Neural progenitor cell (in vitro differentiated cells): Measurements from ENCODE around the gene PCSK5. TPM values are rescaled to one million over a fixed set of nuclear protein-coding genes. Genes with fewer than 3 reads are reported as not detected.

ENCODE experiments used
- DNase-seq: peaks from one replicate; pipeline ENCODE4 v3.0.0-alpha.2; 2016; ENCODE audit warnings: low spot score
- H2AFZ ChIP-seq: fragments of 200-600 bp; sonication (generic); replicated peaks from 2 replicates; pipeline ENCODE4 v1.6.1; 2016; ENCODE audit warnings: antibody characterized with exemption
- H3F3A ChIP-seq: fragments of 200-600 bp; sonication (generic); 2 replicates; pipeline ENCODE4 v1.6.1; 2016; ENCODE audit warnings: antibody characterized with exemption, low read depth
- H3K27ac ChIP-seq: fragments of 200-600 bp; sonication (generic); 2 replicates; pipeline ENCODE4 v1.5.1; 2016; ENCODE audit warnings: mild to moderate bottlenecking
- H3K27me3 ChIP-seq: fragments of 200-600 bp; sonication (generic); 2 replicates; pipeline ENCODE4 v1.6.1; 2016; ENCODE audit warnings: mild to moderate bottlenecking, moderate library complexity
- H3K36me3 ChIP-seq: fragments of 200-600 bp; sonication (generic); 2 replicates; pipeline ENCODE4 v1.5.1; 2016
- H3K4me1 ChIP-seq: fragments of 200-600 bp; sonication (generic); 2 replicates; pipeline ENCODE4 v1.6.1; 2016; ENCODE audit warnings: mixed run types
- H3K4me2 ChIP-seq: fragments of 200-600 bp; sonication (generic); 2 replicates; pipeline ENCODE4 v1.6.1; 2016
- H3K4me3 ChIP-seq: fragments of 200-600 bp; sonication (generic); 2 replicates; pipeline ENCODE4 v1.5.1; 2016
- H3K79me2 ChIP-seq: fragments of 200-600 bp; sonication (generic); 2 replicates; pipeline ENCODE4 v1.6.1; 2016; ENCODE audit warnings: low read depth
- H3K9ac ChIP-seq: fragments of 200-600 bp; sonication (generic); 2 replicates; pipeline ENCODE4 v1.6.1; 2016
- H3K9me3 ChIP-seq: fragments of 200-600 bp; sonication (generic); 2 replicates; pipeline ENCODE4 v1.5.1; 2016; ENCODE audit warnings: low read depth
- H4K20me1 ChIP-seq: fragments of 200-600 bp; sonication (generic); 2 replicates; pipeline ENCODE4 v1.6.1; 2016; ENCODE audit warnings: low read depth
- H3K27ac Mint-ChIP-seq: 3 replicates; pipeline ENCODE4 v1.8.0; 2021; ENCODE audit warnings: mixed read lengths
- H3K27me3 Mint-ChIP-seq: 2 replicates; pipeline ENCODE4 v1.8.0; 2022; ENCODE audit warnings: low read depth, mild to moderate bottlenecking, inconsistent platforms, moderate library complexity, mixed read lengths; ENCODE audit not compliant: insufficient read depth
- H3K36me3 Mint-ChIP-seq: 3 replicates; pipeline ENCODE4 v1.8.0; 2021; ENCODE audit warnings: mixed read lengths
- H3K4me1 Mint-ChIP-seq: 3 replicates; pipeline ENCODE4 v1.8.0; 2021; ENCODE audit warnings: mixed read lengths
- H3K4me3 Mint-ChIP-seq: 3 replicates; pipeline ENCODE4 v1.8.0; 2021; ENCODE audit warnings: mild to moderate bottlenecking, moderate library complexity, mixed read lengths
- H3K9me3 Mint-ChIP-seq: 3 replicates; pipeline ENCODE4 v1.8.0; 2020; ENCODE audit warnings: mixed read lengths
- CTCF ChIP-seq: fragments of 200-600 bp; sonication (generic); IDR thresholded peaks from 2 replicates; pipeline ENCODE4 v1.5.1; 2017; ENCODE audit warnings: antibody characterized with exemption, mild to moderate bottlenecking
- EZH2 ChIP-seq: fragments of 200-600 bp; sonication (generic); IDR thresholded peaks from 2 replicates; pipeline ENCODE4 v1.6.1; 2017; ENCODE audit warnings: antibody characterized with exemption, mild to moderate bottlenecking, moderate library complexity
- EZH2phosphoT487 ChIP-seq: fragments of 200-600 bp; sonication (generic); IDR thresholded peaks from 2 replicates; pipeline ENCODE4 v1.6.1; 2017; ENCODE audit warnings: antibody characterized with exemption
- total RNA-seq: library from RNA; depleted of rRNA; stranded (reverse); fragments of >200 nt; gene quantifications from 2 replicates; pipeline ENCODE4 v1.2.3, GENCODE V29; 2015; ENCODE audit warnings: low replicate concordance

Gene PCSK5
- total RNA-seq, 1 donor from 2014 or later: 23.4 TPM

DNA sequence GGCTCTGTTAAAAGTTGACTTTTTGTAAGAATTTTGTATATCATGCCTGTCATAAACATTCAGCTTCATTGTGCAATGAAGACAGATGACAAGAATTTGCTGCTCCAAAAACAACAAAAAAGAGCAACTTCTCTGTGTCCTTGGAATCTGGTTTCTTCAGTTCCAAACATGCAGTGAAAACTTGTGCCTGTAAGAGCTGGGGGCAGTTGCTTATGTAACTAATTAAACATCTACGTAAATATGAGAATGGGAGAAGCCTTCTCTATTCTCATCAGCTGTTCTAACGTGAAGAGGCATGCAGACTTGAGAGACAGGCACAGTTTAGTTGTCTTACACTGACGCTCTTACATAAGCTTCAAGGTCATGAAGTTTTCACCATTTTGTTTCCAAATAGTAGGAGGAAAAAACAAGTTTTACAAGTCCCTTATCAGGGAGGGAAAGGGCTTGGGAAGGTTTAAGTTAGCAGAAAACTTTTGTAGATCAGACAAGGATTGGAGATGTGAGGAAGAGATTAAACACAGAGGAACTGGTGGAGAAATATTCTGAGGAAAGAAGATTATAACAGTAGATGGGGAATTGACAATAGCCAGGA is 333.4 kb downstream of the PCSK5 start:
- Mint-ChIP-seq H3K36me3 (no peaks in the 10 kb centered on the region), H3K9me3 (no peaks in the 10 kb centered on the region), H3K4me1 (peaks cover 10% of the 10 kb centered on the region), H3K4me3 (no peak overlapping the region), H3K27ac (no peak overlapping the region), H3K27me3 (no peaks in the 10 kb centered on the region)
- Histone ChIP-seq H3K9ac (no peak overlapping the region), H3K4me3 (no peak overlapping the region), H4K20me1 (no peaks in the 10 kb centered on the region), H3F3A (peaks cover 8% of the 10 kb centered on the region), H3K9me3 (no peaks in the 10 kb centered on the region), H3K36me3 (no peaks in the 10 kb centered on the region), H3K4me2 (no peak overlapping the region), H3K4me1 (peaks cover 9% of the 10 kb centered on the region), H2AFZ (no peak overlapping the region), H3K79me2 (no peaks in the 10 kb centered on the region), H3K27me3 (no peaks in the 10 kb centered on the region), H3K27ac (no peak overlapping the region)
- TF ChIP-seq CTCF (no peak), EZH2 (no peak), EZH2phosphoT487 (no peak)
- no peak for DNase-seq

DNA sequence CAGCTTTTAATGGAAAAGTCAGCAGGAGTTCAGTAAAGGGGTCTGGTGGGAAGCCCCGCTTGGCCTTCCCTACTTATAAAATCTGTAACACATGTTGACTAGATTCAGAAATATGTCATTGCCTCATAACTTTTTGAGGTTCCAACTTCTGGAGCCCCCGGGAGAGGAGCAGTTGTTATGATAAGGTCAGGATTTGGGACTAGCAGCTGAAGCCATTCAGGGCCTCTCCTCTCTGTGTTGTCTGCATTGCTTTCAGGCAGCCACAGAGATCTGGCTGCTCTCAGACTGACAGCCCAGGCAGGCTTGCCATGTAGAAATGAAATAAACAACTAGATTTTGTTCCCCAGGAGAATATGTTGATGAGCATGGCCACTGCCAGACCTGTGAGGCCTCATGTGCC is 336.7 kb downstream of the PCSK5 start:
- no peak overlapping the region for H3K27ac Mint-ChIP-seq
- no peaks in the 10 kb centered on the region for H3K4me1 Mint-ChIP-seq
- no peak overlapping the region for H3K27ac ChIP-seq
- H3K9ac ChIP-seq: no peak overlapping the region
- no peaks in the 10 kb centered on the region for H3K36me3 Mint-ChIP-seq
- H3K27me3 ChIP-seq: no peaks in the 10 kb centered on the region
- H3K4me2 ChIP-seq: no peak overlapping the region
- H2AFZ ChIP-seq: no peak overlapping the region
- no peaks in the 10 kb centered on the region for H4K20me1 ChIP-seq
- H3K4me3 ChIP-seq: no peak overlapping the region
- TF ChIP-seq EZH2 (no peak), EZH2phosphoT487 (no peak), CTCF (no peak)
- H3K9me3 ChIP-seq: no peaks in the 10 kb centered on the region
- H3K4me3 Mint-ChIP-seq: no peak overlapping the region
- no peaks in the 10 kb centered on the region for H3K79me2 ChIP-seq
- no peaks in the 10 kb centered on the region for H3K9me3 Mint-ChIP-seq
- no peaks in the 10 kb centered on the region for H3K4me1 ChIP-seq
- no peaks in the 10 kb centered on the region for H3K36me3 ChIP-seq
- no peak for DNase-seq
- H3F3A ChIP-seq: no peaks in the 10 kb centered on the region
- H3K27me3 Mint-ChIP-seq: no peaks in the 10 kb centered on the region

DNA sequence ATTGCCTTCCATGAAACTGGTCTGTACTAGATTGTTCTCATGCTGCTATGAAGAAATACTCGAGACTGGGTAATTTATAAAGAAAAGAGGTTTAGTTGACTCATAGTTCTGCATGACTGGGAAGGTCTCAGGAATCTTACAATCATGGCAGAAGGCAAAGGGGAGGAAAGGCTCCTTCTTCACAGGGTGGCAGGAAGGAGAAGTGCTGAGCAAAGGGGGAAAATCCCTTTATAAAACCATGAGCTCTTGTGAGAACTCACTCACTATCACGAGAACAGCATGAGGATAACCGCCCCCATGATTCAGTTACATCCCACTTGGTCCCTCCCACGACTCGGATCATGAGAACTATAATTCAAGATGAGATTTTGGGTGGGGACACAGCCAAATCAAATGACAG is 340.5 kb downstream of the PCSK5 start:
- no peak for DNase-seq
- Histone ChIP-seq H4K20me1 (no peaks in the 10 kb centered on the region), H3K4me2 (no peak overlapping the region), H3K27ac (no peak overlapping the region), H3K36me3 (no peaks in the 10 kb centered on the region), H3K9ac (no peak overlapping the region), H3K79me2 (no peaks in the 10 kb centered on the region), H3F3A (no peaks in the 10 kb centered on the region), H2AFZ (no peak overlapping the region), H3K4me1 (no peaks in the 10 kb centered on the region), H3K9me3 (no peaks in the 10 kb centered on the region), H3K27me3 (no peaks in the 10 kb centered on the region), H3K4me3 (no peak overlapping the region)
- no peak for TF ChIP-seq CTCF
- TF ChIP-seq EZH2: no peak
- no peak for TF ChIP-seq EZH2phosphoT487
- H3K4me3 Mint-ChIP-seq: no peak overlapping the region
- no peak overlapping the region for H3K27ac Mint-ChIP-seq
- no peaks in the 10 kb centered on the region for H3K9me3 Mint-ChIP-seq
- no peaks in the 10 kb centered on the region for H3K36me3 Mint-ChIP-seq
- no peaks in the 10 kb centered on the region for H3K27me3 Mint-ChIP-seq
- H3K4me1 Mint-ChIP-seq: no peaks in the 10 kb centered on the region
